Stimulated activated naive CD8-positive, alpha-beta T cell treated with anti-CD3 and anti-CD28 coated beads, Interleukin-15, Interleukin-2, amounts not matched to agents 100 U/mL and 50 U/mL, for 24 hours (primary cell): ENCODE data around the gene CTTNBP2.
A peak's percentile ranks its signal among the peaks of the same experiment; 100 is the strongest.

Experiments used
- ATAC-seq: fragments of 150-1000 bp; cut with Tn5 transposase; one replicate; pipeline ENCODE4 v1.10.0; 2021
- DNase-seq: peaks from one replicate; pipeline ENCODE4 v3.0.0; 2021

Gene CTTNBP2

DNA sequence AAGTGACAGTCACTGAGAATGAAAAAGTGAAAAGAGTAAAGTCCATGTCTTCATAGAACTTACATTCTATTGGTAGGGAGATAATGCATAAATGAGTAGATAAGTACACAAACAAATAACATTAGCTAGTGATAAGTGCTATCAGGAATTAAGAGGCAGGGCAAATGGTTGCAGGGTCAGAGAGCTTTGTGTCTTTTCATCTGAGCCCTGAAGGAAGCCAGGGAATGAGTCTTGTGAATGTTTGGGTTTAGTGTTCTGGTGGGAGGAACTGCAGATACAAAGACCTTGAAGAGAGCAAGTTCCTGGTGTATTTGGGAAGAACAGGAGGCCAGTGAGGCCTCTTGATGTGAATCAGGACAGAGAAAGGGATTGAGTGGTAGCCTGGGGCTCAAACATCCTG, 183.8 kb downstream of the CTTNBP2 start:
- DNase-seq (no peak), ATAC-seq (no peak)

DNA sequence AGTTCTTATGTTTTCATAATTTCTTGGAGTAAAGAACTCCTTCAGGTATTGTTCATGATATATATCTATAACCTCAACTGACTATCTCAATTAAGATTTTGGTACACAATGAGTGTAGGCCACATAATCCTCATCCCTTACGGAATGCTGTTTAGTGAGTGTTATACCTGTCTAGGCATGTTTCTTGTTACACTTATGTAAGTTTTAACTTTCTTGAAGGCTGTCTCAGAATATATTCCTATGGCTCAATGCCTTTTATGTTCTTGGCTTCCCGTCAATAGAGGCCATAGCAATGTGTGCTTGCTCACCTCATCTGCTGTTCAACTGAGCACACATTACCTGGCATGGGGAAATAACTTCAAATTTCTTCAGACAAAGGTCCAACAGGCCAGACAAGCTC, 185.1 kb downstream of the CTTNBP2 start:
- DNase-seq (no peak), ATAC-seq (no peak)

DNA sequence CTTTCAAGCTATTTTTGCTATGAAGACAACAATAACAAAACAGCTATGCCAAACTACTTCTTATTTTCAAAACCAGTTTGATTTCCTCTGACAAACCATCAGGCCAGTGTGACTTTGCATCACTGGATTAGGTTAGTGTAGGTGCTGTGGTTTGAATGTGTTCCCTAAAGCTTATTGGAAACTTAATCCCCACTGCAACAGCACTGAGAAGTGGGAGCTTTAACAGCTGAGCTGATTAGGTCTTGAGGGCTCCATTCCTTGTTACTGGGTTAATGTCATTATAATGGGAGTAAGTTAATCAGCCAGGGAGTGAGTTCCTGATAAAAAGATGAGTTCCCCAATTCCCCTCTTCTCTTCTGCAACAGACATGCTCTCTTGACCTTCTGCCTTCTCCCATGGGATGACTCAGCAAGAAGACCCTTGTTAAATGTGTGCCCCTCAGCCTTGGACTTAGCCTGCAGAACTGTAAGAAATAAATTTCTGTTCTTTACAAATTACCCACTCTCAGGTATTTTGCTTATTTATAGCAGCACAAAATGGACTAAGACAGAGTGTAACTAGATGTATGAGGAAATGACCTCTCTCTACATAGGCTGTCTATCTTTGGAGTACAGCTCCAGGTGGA, 186.8 kb downstream of the CTTNBP2 start:
- DNase-seq (no peak), ATAC-seq (peak; percentile 14)

DNA sequence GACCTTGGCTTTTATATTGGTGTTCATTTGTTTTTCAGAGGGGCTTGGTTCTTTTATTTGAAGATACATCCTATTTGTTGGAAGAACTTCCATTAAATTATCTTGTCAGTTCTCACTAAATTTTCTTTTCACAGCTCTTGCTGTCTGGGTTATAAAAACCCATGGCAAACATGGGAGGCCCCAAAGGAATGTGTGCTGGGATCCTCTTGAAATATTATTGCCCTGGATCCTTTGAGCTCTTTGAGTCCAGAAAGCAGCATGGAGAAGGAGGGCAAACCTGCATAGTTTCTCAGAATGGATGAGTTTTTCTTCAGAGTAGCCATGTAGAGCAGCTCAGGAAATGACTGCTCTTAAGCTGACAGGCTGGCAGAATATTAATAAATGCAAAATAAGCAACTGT, 187.4 kb downstream of the CTTNBP2 start:
- DNase-seq, result no peak

GRCh38 chr7:117683430-117684175, 189.6 kb downstream of the CTTNBP2 start:
- ATAC-seq, result no peak
- no peak for DNase-seq

More for the DNA sequence above, 187.4 kb downstream of the CTTNBP2 start:
- no peak for ATAC-seq

DNA sequence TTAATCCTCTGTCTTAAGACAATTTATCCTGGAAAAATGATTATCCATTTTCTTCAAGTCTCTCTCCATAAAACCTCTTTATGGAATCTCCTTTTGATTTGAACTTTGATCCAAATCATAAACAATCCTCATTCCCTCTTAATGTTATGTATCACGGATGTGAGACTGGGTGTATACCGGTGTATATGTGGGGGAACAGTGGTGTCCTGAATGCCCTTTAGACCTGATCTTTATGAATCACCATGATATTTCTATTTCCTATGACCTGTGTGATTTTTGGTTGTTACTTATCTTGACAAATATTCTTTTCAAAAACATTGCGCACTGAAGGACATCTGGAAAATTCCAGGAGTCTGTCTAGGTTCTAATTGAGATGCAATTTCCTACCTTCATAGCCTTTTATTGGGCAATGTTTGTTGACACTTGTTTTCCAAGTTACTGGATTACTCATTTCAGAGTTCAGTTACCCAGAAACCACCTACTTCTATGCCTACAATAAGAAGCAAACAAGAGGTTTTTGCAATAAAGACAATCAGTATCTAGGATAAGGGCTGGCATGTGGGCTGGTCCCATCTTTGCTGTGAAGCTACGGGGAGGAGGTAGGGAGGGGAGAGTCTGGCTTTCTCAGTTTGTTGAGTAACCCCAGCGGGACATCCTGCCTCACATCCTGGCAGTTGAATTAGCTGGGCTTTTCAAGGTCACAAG, 190.4 kb downstream of the CTTNBP2 start:
- ATAC-seq, result no peak
- DNase-seq, result no peak

- no peak for DNase-seq
- ATAC-seq, result no peak
These were observed 194.1 kb downstream of the CTTNBP2 start for GRCh38 chr7:117679120-117679519.

DNA sequence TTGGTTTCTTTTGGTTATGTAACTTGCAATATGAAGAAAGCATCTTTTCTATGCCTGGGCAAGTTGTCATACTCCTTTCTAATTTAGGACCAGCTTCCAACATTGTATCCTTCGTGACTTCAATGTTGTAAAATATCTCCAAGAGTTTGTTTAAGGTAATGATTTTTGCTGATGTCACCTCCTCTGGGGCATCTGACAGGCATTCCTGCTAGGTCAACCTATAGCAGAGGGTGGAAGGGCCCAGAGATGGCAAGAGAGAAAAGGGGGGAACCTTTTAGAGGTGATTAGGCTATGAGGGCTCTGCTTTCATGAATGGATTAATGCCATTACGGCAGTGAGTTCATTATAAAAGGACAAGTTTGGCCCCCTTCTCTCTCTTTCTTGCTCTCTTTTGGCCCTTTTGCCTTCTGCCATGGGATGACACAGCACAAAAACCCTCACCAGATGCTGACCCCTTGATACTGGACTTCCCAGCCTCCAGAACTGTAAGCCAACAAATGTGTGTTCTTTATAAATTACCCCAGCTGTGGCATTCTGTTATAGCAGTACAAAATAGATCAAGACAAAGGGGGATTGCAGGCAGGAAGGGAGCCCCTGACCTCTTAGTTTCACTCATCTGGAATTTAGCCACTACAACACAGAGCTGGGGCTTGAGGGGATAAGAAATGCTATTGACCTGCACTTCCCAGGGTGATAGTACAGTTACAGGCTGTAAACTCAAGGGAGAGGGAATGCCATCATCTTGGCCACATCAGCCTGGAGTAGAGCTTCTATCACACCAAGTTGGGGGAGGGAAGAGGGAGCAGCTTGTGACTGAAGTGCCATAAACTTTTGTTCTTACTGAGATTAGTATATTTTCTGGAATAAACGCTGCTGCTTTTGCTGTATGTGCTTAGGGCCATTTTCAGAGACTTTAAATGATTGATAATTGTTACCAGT, 197.5 kb downstream of the CTTNBP2 start:
- DNase-seq, result no peak
- ATAC-seq, result no peak

DNA sequence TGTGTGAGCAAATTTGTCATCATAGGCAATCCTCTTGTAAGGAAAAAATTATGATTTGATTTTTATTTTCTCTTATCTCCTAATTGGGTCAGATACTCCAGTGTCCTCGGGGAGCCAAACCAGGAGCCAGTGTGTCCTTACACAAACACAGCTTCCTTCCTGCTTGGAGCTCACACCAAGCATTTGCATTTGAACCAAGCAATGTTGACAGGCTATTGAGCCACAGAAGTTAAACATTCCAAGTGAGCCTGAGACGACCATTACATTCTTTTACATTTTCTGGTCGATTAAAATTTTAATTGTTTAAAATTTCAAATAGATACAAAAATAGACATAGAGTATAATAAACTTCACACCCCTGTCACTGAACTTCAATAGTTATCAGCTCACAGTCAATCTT, 198.6 kb downstream of the CTTNBP2 start:
- DNase-seq (no peak), ATAC-seq (no peak)

GRCh38 chr7:117673839-117674238, 199.4 kb downstream of the CTTNBP2 start:
- no peak for ATAC-seq
- no peak for DNase-seq

GRCh38 chr7:117673367-117673766, 199.9 kb downstream of the CTTNBP2 start:
- ATAC-seq (no peak), DNase-seq (no peak)

DNA sequence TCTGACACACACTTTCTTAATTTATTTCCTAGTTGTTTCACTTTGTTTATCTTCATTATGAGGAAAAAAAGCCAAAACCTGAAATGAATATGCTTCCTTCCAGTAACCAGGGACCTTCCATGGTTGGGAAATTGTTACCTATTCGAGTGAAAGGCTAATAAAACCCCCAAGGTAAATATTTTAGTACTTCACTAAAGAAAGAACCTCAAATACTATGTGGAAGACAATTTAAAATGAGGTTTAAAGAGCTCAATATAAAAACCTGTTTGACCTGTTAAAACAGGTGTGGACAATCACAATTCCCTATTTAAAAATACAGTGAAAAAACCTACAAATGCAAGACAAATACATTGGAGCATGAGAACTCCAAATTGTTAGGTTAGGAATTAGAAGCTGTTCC, 200.8 kb downstream of the CTTNBP2 start:
- DNase-seq, result no peak
- no peak for ATAC-seq

DNA sequence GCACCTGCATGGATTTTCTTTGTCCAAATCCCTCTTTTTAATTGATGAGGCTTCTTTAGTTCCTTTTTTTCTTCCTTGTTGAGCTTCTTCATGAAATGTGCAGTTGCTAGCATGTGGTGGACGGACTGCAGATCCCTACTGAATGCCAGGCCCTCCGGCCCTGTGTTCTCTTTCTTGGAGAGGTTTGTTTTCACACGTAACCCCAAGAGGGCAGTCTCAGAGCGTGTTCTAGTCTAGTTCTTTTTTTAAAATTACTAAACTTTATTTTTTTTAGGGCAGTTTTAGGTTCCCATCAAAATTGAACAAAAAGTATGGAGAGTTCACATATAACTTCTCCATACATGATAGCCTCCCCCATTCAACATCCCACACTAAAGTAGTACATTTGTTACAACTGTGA, 203.4 kb downstream of the CTTNBP2 start:
- no peak for DNase-seq
- ATAC-seq, result no peak

DNA sequence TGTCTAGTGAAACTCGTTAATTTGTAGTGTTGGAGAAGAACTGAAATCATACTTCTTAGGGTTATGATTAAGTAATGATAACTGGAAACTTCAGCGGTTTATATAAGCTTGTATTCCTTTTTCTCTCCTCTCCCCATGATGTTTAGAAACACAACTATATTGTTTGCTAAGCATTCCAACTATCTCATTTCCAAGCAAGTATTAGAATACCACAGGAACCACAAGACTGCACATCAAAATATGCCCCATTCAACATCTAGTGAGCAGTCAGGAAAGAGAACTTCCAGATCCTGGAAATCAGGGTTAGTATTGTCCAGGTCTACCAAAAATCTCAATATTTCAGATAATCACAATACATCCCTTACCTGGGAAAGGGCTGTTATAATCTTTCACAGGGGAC, 205.8 kb downstream of the CTTNBP2 start:
- ATAC-seq (no peak), DNase-seq (no peak)

DNA sequence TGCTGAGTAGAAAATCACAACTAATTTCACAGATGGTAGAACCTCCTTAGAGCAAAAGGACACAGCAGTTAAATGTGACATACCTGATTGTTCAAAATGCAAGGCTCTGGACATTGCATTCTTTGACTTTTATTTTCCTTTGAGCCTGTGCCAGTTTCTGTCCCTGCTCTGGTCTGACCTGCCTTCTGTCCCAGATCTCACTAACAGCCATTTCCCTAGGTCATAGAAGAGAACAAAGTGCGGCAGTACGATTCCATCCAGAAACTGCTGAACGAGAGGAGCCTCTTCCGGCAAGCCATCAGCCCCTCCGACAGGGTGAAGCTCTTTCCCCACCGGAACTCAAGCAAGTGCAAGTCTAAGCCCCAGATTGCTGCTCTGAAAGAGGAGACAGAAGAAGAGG, 206.6 kb downstream of the CTTNBP2 start:
- ATAC-seq (no peak), DNase-seq (no peak)

DNA sequence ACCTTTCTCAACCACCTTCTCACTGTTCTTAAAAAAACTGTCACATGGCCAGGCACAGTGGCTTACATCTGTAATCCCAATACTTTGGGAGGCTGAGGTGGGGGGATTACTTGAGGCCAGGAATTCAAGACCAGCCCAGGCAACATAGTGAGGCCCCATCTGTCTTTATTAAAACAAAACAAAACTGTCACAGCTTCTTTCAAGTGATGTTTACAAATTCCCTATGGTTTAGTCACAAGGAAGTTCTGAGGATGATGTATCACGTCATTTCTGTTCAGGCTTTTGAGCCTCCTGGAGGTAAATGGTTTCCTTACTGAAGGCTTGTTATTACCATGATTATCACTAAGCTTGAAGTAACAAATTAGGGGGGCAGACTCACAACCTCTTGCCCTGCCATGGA, 207.2 kb downstream of the CTTNBP2 start:
- DNase-seq (no peak), ATAC-seq (no peak)

GRCh38 chr7:117665368-117665767, 207.9 kb downstream of the CTTNBP2 start:
- ATAC-seq, result no peak
- DNase-seq, result no peak

GRCh38 chr7:117664047-117664446, 209.2 kb downstream of the CTTNBP2 start:
- DNase-seq (no peak), ATAC-seq (no peak)

- ATAC-seq, result no peak
- DNase-seq, result no peak
These were observed 211.9 kb downstream of the CTTNBP2 start for GRCh38 chr7:117661328-117661727.
